HG03520 (cell line): Measurements from ENCODE around the gene BTBD17.

ENCODE experiments used
- ATAC-seq: cut with Tn5 transposase; IDR thresholded peaks from one replicate; pipeline ENCODE4 v1.9.1; 2021; ENCODE audit warnings: mild to moderate bottlenecking, moderate library complexity; ENCODE audit not compliant: unreplicated experiment

The BTBD17 gene

DNA sequence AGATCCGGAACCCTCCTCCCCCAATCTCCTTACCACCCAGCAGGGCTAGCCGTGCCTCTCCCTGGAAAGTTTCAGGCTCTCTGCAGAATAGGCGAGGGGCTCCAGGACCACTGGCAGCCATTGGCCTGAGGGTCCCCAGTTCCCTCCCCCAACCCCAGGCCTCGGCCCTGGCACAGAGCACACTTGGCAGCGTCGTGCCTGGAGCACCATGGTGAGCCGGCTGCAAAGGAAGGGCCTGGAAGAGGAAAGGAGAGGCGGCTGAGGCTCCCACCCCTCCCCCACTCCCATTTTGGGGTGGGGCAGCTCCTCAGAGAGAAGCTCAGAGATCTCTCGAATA lies 369 bp upstream of the BTBD17 start:
- no peak for ATAC-seq

DNA sequence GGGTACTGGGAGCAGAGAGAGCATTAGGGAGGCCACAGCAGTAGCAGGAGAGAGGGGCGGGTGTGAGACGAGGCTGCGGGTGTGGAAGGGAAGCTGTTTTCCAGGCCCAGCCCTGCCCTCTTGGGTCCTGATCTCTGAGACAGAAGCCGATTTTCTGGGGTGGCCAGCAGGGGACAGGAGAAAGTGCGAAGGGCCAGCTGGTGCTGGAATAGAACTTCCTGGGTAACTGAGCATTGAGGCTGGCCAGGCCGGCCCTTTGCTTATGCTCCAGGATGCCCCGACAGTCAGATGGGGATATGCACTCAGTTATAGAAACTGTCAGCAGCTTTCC lies 804 bp downstream of the BTBD17 start:
- ATAC-seq, result no peak

GRCh38 chr17:74359916-74360315 lies 1.8 kb downstream of the BTBD17 start:
- ATAC-seq, result no peak

DNA sequence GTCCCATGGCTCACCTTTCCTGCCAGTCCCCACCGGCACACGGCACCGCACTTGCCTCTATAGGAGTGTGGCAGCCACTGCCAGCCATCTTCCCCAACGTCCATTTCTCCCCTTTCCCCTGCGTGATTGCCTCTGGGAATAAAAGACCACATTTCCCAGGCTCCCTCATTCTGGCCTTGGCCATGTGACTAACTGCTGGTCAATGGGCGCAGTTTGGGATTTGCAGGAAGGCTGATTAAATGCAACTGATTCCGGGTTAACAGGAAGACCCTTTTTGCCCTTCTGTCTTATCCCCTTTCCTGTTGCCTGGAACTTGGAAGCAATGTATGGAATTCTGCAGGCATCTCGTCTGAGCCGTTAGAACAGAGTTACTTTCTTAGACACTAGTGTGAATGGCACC lies 3.0 kb downstream of the BTBD17 start:
- no peak for ATAC-seq

DNA sequence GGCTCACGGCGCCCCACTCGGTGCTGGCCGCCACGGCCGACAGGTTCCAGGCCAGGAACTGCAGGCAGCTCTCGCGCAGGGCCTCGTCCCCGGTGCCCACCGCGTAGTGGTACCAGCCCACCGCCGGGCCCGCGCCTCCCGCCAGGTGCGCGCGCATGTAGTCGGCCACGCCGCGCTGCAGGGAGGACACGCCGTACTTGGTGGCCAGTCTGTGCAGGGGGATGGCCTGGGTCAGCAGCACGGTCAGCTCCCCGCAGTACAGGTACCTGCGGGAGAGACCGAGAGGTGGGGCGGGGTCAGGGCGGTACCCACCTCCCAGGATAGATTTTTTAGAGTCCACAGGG lies 4.2 kb downstream of the BTBD17 start:
- no peak for ATAC-seq

GRCh38 chr17:74356646-74357465 lies 4.8 kb downstream of the BTBD17 start:
- no peak for ATAC-seq

DNA sequence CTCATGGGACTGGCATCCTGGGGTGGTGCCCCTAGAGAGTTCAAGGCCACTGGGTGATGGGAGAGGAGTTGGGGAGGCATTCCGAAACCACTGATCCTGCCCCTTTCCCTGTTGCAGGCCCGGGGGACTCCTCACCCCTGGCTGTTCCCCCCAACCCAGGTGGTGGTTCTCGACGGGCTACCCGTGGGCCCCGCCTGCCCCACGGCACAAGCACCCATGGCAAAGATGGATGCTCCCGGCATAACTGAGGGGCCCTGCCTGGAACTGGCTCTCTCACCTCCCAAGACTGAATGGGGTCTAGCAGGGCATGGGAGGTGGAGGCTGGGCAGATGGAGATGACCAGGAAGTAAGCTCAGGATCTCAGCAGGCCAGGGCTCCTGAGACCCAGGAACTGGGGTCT lies 6.6 kb downstream of the BTBD17 start:
- ATAC-seq, result no peak

DNA sequence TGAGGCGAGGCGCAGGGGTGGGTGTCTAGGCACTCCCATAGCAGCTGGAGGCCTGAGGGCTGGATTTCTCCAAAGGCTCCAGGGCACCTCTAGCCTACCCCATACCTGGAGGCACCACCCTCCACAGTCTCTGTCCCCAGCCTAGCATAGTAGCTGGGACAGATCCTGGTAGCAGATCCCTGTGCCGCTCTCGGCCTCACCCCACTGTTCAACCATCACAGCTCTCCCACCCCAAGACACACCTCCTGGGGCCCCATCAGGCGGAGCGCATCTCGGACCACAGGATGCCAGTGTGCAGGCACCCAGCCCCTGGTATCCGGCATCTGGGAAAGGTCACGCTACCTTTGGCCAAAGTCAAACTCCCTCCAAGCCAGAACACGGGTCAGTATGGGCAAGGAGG lies 7.1 kb downstream of the BTBD17 start:
- ATAC-seq, result no peak

DNA sequence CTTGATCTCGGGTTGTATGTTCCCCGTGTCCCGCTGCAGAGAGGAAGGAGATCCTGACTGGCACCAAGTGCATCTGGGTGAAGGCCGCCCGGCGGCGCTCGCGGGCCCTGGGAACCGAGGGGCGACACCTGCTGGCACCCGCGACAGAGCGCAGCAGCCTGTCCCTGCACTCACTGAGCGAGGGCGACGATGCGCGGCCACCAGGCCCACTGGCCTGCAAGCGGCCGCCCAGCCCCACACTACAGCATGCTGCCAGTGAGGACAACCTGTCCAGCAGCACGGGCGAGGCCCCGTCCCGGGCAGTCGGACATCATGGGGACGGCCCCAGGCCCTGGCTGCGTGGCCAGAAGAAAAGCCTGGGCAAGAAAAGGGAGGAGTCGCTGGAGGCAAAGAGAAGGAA lies 7.5 kb downstream of the BTBD17 start:
- no peak for ATAC-seq

DNA sequence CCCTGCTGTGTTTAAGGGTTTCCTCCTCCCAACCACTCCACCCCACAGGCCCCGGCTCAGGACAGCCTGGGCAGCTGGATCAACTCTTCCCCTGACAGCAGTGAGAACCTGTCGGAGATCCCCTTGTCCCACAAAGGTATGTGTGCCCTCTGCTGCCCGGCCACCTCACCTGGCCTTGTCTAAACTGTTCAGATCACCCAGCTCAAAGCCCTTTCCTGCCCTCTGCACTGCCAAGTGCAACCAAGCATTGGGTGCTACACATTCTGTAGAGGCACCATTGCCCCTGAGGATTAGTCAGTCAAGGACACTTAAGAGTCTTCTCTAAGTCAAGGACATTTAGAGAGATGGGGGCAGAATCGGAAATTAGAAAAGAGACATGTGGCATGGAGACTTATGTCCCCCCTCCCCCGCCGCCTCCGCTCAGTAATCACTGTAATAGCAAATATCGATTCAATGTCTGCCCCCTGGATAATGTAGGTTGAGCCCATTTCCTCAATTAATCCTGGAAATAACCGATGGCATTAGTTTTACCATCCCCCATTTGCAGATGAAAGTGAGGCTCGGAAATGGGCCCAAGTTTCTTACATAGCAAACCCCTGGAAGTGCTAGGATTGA lies 8.1 kb downstream of the BTBD17 start:
- no peak for ATAC-seq

GRCh38 chr17:74351552-74352210 lies 10.0 kb downstream of the BTBD17 start:
- ATAC-seq, result no peak

DNA sequence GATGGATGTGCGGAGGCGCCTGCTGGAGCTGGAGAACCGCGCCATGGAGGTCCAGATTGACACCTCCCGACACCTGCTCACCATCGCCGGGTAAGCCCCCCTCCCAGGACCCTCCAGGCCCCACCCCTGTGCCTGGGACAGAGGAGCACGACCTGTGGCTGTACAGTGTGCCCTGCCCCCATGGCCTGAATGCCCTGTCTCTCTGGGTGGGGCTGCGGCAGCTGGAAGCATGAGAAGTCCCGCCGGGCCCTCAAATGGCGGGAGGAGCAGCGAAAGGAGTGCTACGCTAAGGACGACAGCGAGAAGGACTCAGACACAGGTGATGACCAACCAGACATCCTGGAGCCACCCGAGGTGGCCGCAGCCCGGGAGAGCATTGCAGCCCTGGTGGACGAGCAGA lies 11.2 kb downstream of the BTBD17 start:
- ATAC-seq, result no peak

- ATAC-seq, result no peak
Measured at GRCh38 chr17:74349120-74349519, 12.5 kb downstream of the BTBD17 start.

- ATAC-seq, result no peak
Measured at GRCh38 chr17:74347646-74348045, 14.0 kb downstream of the BTBD17 start.

DNA sequence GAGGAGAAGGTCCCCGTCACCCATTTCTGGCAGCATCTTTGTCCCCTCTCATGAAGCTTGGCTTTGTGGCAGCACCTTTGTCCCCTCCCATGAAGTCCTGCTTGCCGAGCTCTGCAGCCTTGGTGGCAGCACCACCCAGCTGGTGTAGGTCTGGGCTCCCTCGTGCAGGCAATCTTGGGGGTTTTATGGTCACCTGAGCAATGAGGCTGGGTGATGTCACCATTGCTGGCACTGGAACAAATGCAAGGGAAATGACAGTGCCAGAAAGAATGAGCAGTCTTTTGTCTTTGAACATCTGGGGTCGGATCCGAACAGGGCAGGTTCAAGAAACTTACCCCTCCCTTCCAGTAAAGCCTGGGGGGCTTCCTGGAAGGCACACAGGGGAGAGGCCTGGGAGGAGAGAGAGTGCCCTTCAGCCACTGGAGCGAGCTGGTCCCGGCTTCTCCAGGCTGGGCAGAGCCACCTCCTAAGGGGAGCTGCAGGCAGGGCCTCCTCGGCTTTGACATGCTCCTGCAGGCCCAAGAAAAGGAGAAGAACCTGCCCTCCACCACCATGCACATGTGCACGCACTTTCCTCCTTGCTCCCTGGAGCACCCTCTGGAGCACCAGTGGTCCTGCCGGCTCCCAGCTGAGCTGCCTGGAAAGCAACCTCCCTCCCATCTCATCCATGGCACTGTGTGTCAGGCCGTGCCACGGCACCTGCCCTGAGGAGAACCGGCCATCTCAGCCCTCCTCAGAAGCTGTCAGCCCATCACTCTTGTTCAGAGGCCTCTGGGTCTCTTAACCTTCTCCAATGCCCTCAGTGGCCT lies 16.0 kb downstream of the BTBD17 start:
- ATAC-seq, result no peak

GRCh38 chr17:74344658-74345057 lies 17.0 kb downstream of the BTBD17 start:
- ATAC-seq, result no peak

DNA sequence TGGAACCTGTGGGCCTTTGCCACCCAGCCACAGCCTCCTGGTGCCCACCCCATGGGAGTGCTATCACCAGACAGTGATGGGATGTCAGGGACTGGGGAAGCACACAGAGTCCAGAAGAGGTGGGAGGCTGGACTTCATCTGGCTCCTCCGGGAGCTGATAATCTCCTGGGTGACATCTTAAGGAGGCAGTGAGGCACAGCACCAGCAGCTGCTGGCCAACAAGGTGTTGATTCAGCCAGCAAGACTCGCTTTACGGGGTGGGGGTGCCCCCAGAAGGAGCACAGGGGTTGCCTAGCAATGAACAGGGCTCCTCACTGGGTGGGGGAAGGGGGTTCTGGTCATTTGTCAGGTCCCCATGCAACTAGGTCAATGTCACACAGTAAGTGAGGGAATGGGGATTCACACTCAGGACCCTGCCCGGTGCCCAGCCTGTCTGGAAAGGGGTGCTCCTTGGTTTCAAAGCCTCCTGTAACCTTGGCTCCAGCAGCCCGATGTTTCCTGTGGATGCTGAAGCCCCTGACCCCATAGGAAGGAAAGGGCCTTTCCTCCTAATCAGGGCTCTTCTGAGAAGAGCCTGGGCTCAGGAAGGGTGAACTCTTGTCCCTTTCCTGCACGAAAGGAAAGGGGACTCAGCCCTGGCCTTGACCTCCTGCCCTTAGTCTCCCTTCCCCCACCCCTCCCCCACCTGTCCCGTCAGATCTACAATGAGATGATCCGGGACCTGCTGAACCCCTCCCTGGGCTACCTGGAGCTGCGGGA lies 18.0 kb downstream of the BTBD17 start:
- ATAC-seq, result no peak

DNA sequence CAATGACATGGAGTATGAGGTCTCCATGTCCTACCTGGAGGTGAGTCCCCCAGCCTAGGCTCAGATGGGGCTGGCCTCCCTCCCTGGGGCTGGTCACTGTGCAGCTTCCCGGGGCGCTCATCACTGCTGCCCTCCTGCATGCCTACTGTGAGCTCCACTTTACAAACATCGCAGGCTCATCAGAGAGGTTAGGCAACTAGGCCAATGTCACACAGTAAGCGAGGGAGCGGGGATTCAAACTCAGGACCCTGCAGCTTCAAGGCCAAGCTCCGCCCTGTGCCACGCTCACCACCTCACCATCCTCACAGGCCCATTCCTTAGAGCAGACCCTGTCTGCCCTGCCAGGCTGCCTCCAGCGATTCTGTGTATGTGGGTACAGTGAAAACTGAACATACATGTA lies 18.5 kb downstream of the BTBD17 start:
- ATAC-seq, result no peak

DNA sequence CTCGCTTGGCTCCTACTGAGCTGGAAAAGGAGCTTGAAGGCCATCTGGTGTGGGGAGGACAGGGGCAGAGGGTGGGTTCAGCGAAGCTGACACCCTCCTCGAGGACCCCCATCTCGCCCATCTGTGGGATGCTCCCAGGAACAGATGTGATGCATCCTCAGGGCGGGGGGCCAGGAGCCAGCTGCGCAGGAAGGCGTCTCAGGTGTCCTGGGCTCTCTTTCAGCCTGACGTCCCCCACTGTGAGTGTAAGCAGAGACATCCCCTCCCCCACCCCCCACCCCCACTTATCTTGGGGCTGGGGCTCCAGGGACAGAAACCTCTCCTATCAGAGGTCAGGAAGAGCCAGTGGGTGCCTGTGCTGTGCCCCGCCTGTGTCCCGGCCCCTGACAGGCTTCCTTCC lies 19.4 kb downstream of the BTBD17 start:
- no peak for ATAC-seq

DNA sequence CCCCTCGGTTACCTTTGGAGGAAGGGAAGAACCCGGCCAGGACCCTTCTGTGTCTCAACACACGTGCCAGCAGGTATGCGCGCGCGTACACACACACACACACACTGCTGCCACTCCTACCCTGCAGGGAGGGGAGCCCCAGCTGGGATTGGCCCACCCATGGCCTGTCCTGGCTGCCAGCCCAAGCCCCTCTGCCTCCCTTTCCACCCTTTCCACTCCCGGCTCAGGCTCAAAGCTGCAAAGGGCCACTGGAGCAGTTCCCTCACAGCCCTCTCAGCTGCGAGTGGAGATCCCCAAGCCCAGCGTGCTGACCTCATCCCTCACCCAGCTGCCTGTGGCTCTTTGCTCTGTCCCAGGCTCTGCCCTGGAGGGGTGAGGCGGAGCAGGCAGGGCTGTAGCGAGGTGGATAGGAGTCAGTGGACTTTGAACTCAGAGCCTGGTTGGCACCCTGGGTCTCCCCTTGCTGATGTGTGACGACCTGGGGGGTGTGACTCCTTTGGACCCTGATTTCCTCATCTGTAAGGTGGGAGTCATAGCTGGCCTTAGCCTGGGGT lies 21.1 kb downstream of the BTBD17 start:
- ATAC-seq, result no peak
